KG1 (cell line): Measurements from ENCODE around the gene ZNF474.

Experiments
- DNase-seq: peaks from one replicate; lab custom pipeline; 2025; lab: John Stamatoyannopoulos, UW

The ZNF474 gene

GRCh38 chr5:122153774-122154173 is 24.4 kb downstream of the ZNF474 start:
- DNase-seq, result no peak

- DNase-seq, result no peak
These were observed 25.1 kb downstream of the ZNF474 start for GRCh38 chr5:122154491-122154890.

GRCh38 chr5:122154910-122155309 is 25.6 kb downstream of the ZNF474 start:
- DNase-seq, result no peak

- no peak for DNase-seq
These were observed 26.2 kb downstream of the ZNF474 start for GRCh38 chr5:122155546-122155945.

GRCh38 chr5:122156724-122157325 is 27.5 kb downstream of the ZNF474 start:
- DNase-seq, result no peak

GRCh38 chr5:122162100-122162638 is 32.8 kb downstream of the ZNF474 start:
- no peak for DNase-seq

GRCh38 chr5:122163121-122164069 is 34.0 kb downstream of the ZNF474 start:
- DNase-seq, result no peak

GRCh38 chr5:122164070-122164435 is 34.7 kb downstream of the ZNF474 start:
- DNase-seq, result no peak

- DNase-seq, result no peak
These were observed 35.6 kb downstream of the ZNF474 start for GRCh38 chr5:122164831-122165558.

GRCh38 chr5:122165559-122166078 is 36.3 kb downstream of the ZNF474 start:
- DNase-seq, result no peak

GRCh38 chr5:122169350-122170103 is 40.2 kb downstream of the ZNF474 start:
- no peak for DNase-seq

- no peak for DNase-seq
These were observed 41.3 kb downstream of the ZNF474 start for GRCh38 chr5:122170620-122171019.

- DNase-seq, result no peak
These were observed 42.9 kb downstream of the ZNF474 start for GRCh38 chr5:122172207-122172606.

- DNase-seq, result no peak
These were observed 44.4 kb downstream of the ZNF474 start for GRCh38 chr5:122173474-122174415.

GRCh38 chr5:122175091-122175490 is 45.7 kb downstream of the ZNF474 start:
- no peak for DNase-seq

- DNase-seq, result no peak
These were observed 46.5 kb downstream of the ZNF474 start for GRCh38 chr5:122175852-122176251.

- no peak for DNase-seq
These were observed 47.8 kb downstream of the ZNF474 start for GRCh38 chr5:122177161-122177560.

GRCh38 chr5:122179701-122180100 is 50.4 kb downstream of the ZNF474 start:
- DNase-seq, result no peak

- no peak for DNase-seq
These were observed 50.9 kb downstream of the ZNF474 start for GRCh38 chr5:122180146-122180712.
